Measurements from ENCODE around the gene FREM1.

Gene FREM1

GRCh38 chr9:14713187-14713767 lies 197.0 kb downstream of the FREM1 start:
- in situ Hi-C loops (cut with MboI; ENCODE audit: low sequenced_read_pairs), result no loop called here

- in situ Hi-C loops (cut with MboI; ENCODE audit: low sequenced_read_pairs), result no loop called here
These were observed 199.4 kb downstream of the FREM1 start for GRCh38 chr9:14710804-14711203.

- in situ Hi-C loops (cut with MboI; ENCODE audit: low sequenced_read_pairs), result no loop called here
These were observed 203.6 kb downstream of the FREM1 start for GRCh38 chr9:14706530-14707140.

GRCh38 chr9:14705079-14705478 lies 205.1 kb downstream of the FREM1 start:
- in situ Hi-C loops (cut with MboI; ENCODE audit: low sequenced_read_pairs), result no loop called here

GRCh38 chr9:14704281-14704680 lies 205.9 kb downstream of the FREM1 start:
- in situ Hi-C loops (cut with MboI; ENCODE audit: low sequenced_read_pairs), result no loop called here

- in situ Hi-C loops (cut with MboI; ENCODE audit: low sequenced_read_pairs), result no loop called here
These were observed 208.0 kb downstream of the FREM1 start for GRCh38 chr9:14702200-14702720.

GRCh38 chr9:14693251-14693861 lies 216.9 kb downstream of the FREM1 start, which contains the start of gene ZDHHC21:
Gene ZDHHC21, minus strand, starts transcription at chr9:14693432. Its CDS starts 19,092 bp downstream, at chr9:14674340.
- in situ Hi-C loops (cut with MboI; ENCODE audit: low sequenced_read_pairs), result no loop called here

GRCh38 chr9:14692470-14693250 lies 217.6 kb downstream of the FREM1 start:
- in situ Hi-C loops (cut with MboI; ENCODE audit: low sequenced_read_pairs), result no loop called here

- in situ Hi-C loops (cut with MboI; ENCODE audit: low sequenced_read_pairs), result no loop called here
These were observed 219.1 kb downstream of the FREM1 start for GRCh38 chr9:14690948-14691730.

- in situ Hi-C loops (cut with MboI; ENCODE audit: low sequenced_read_pairs), result no loop called here
These were observed 223.0 kb downstream of the FREM1 start for GRCh38 chr9:14687042-14687719.

- in situ Hi-C loops (cut with MboI; ENCODE audit: low sequenced_read_pairs), result no loop called here
These were observed 224.1 kb downstream of the FREM1 start for GRCh38 chr9:14686168-14686567.

All from hTERT RPE-1 (cell line).